ENCODE results near the gene WDR89.
"Not testable (repeated sequence)": the region's sequence is repeated elsewhere in the genome, so short reads cannot be mapped to it uniquely, and the experiment has no call there.

Gene WDR89, protein sequence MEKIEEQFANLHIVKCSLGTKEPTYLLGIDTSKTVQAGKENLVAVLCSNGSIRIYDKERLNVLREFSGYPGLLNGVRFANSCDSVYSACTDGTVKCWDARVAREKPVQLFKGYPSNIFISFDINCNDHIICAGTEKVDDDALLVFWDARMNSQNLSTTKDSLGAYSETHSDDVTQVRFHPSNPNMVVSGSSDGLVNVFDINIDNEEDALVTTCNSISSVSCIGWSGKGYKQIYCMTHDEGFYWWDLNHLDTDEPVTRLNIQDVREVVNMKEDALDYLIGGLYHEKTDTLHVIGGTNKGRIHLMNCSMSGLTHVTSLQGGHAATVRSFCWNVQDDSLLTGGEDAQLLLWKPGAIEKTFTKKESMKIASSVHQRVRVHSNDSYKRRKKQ

DNA sequence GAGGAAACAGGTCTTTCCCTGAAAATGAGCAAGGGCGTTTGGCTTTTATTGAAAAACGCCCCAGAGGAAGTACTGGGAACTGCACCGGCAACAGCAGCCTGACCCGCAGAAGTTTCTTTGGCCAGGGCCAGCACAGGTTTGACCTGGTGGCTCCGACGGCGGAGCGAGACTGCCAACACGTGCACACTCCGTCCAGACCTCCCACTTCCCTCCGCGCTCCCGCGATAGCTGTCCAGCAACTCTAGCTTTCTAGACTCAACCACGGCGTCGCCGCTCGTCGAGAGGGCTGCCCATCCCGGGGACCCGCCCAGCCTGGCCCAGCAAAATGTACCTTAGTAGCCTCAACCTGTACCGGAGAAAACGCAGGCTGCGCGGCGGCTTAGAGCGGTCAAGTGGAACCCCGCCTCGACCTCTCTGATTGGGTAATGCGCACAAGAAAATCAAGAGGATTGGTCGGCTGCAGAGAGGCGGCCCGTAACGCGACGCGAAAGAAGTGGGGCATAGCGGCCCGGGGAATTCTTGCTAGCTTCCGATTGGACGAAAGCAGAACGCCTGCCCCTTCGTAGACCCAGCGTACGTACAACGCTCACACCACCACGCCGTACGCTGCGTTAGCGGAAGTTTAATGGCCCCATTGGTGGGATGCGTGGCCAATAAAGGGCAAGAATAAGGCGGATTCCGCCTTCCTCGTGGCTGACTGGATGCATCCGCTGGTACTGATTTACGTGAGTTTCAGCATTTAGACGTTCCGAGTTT is at the start of gene WDR89:
Gene WDR89 (minus strand): TSS at position 399 of the 756 bp plus-strand sequence. CDS start 41,929 bp downstream, outside the sequence.
- DNase-seq, result peak; percentile 99

- no peak for DNase-seq
These were observed 47.5 kb upstream of the WDR89 start for GRCh38 chr14:63689132-63689531.

GRCh38 chr14:63686926-63687325 is 45.3 kb upstream of the WDR89 start:
- no peak for DNase-seq

- no peak for DNase-seq
These were observed 43.7 kb upstream of the WDR89 start for GRCh38 chr14:63685401-63685800.

GRCh38 chr14:63682727-63683593 is 41.3 kb upstream of the WDR89 start:
- DNase-seq, result no peak

- no peak for DNase-seq
These were observed 36.9 kb upstream of the WDR89 start for GRCh38 chr14:63678536-63678935.

- DNase-seq, result no peak
These were observed 36.3 kb upstream of the WDR89 start for GRCh38 chr14:63677891-63678379.

- DNase-seq, result no peak
These were observed 34.9 kb upstream of the WDR89 start for GRCh38 chr14:63676615-63677014.

DNA sequence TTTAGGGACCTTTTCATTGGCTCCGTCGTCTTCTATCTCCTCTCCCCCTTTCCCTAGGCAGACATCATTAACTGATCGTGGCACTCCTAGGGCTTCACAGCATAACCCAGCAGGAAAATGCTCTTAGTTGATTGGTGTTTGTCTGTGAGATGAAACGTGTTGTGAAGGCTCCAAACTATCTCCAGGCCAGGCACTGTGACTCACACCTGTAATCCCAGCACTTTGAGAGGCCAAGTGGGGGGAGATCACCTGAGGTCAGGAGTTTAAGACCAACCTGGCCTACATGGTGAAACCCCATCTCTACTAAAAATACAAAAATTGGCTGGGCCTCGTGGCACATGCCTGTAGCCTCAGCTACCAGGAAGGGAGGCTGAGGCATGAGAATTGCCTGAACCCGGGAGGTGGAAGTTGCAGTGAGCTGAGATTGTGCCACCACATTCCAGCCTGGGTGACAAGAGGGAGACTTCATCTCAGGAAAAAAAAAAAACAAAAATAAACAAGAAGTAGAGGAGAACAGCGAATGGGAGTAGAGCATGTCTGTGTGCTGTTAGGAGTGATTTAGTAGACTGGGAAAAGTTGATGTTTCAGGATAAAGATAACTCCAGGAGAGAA is 32.3 kb upstream of the WDR89 start:
- no peak for DNase-seq

GRCh38 chr14:63673255-63673654 is 31.6 kb upstream of the WDR89 start:
- DNase-seq, result no peak

DNA sequence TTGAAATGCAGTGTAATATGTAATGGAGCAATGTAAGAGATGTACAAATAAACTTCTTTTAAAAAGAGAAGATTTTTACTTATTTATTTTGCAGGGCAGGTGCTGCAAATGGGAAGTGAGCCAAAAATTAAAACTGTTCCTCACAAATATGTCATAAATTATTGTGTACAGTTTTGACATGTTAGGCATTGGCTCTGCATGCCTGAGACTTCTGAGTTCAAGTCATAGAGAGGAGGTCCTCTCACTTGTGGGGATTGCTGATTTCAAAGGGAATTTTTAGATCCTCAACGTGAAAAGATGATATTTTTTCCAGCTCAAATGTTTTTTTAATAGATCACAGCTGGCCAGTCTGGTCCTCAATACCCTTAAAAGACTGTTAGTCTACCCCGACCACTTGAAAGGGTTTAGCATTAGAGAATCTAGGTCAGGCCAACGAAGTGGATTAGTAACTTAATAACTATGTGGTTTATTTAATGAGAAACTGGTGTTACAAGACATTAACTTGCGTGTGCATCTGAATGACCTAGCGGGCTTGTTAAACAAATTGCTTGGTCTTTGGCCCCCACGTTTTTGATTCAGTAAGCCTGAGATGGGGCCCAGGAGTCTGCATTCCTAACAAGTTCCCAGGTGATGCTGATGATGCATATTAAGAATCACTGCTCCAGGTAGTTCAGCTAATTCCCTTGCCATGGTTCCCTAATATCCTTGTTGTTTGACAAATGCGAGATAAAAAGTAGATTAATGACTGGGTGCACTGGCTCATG is 30.9 kb upstream of the WDR89 start:
- no peak for DNase-seq

GRCh38 chr14:63671987-63672386 is 30.3 kb upstream of the WDR89 start:
- DNase-seq, result no peak

GRCh38 chr14:63670692-63671091 is 29.0 kb upstream of the WDR89 start:
- no peak for DNase-seq

- DNase-seq, result no peak
These were observed 24.7 kb upstream of the WDR89 start for GRCh38 chr14:63666335-63666734.

GRCh38 chr14:63663428-63664341 is 22.0 kb upstream of the WDR89 start:
- DNase-seq, result no peak

DNA sequence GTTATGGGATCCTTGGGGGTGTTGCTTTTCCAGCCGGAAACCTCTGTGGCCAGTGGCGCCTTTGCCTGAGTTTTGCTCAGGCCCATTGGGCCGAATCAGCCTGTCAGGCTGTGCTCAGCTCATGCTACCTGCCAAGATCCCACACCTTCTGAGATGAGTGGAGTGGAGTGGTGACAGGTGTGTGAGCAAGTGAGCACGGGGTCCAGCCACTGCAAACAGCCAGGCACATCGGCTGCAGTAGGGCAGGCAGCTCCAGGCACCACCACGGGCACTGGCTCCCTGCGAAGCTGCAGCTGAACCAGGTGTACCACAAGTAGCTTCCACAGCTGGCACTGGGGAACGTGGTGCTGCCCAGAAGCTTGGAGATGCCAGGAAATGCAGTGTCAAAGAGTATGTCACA is 21.1 kb upstream of the WDR89 start:
- no peak for DNase-seq

DNA sequence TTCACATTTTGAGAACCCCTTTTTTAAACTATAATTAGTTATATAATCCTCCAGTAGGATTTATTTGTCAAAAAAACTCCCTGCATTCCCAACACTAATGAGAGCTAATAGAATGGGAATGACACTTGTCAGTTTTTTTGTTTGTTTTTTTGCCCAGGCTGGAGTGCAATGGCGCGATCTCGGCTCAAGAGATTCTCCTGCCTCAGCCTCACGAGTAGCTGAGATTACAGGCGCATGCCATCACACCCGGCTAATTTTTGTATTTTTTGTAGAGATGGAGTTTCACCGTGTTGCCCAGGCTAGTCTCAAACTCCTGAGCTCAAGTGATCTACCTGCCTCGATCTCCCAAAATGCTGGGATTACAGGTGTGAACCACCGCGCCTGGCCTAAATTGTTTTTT is 20.2 kb upstream of the WDR89 start:
- not testable (repeated sequence) for DNase-seq

GRCh38 chr14:63659726-63660125 is 18.1 kb upstream of the WDR89 start:
- no peak for DNase-seq

DNA sequence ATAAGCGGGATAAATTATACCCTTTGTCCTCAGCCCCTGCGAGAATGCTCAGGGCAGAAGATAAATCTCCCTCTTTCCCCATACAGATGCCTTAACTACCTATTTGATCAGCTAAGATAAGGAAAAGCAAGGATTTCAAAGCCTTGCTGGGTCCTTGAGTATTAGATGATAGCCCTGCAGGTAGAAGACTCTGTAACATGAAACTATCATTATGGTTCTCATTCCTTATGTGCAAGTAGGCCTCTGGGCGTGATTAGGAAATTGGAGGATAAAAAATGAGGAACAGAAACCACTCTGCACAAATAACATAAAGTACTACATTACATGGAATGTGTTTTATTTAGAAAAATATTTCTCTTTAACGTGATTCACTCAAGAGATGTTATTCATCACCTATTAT is 14.5 kb upstream of the WDR89 start:
- no peak for DNase-seq

GRCh38 chr14:63654936-63655335 is 13.3 kb upstream of the WDR89 start:
- no peak for DNase-seq

- no peak for DNase-seq
These were observed 12.7 kb upstream of the WDR89 start for GRCh38 chr14:63654346-63654745.

Data from right hindlimb (tissue), 1 donor.